ENCODE measurements around the gene B4GALNT1. TPM values are rescaled to one million over a fixed set of nuclear protein-coding genes. Genes with fewer than 3 reads are reported as not detected.
"Not testable (repeated sequence)": the region's sequence is repeated elsewhere in the genome, so short reads cannot be mapped to it uniquely, and the experiment has no call there.

The B4GALNT1 gene
- total and polyA plus RNA-seq, 10 of the 15 experiments (the other 5 are each of a cell fraction or from before 2014, with no cell fraction given), result 0.01 to 0.38 (median 0.14) TPM; not detected in 3

GRCh38 chr12:57618966-57619433 lies 14.0 kb downstream of the B4GALNT1 start:
- Histone ChIP-seq H3K4me2 (ENCODE audit: control insufficient read depth, insufficient read depth) (no peak overlapping the region), H3K9ac (ENCODE audit: control insufficient read depth, insufficient read depth, low read length) (no peak overlapping the region), H3K36me3 (ENCODE audit: control insufficient read depth in 2 of 2, insufficient read depth in 2 of 2, low read length in 1 of 2) (no peaks in the 10 kb centered on the region), H3K27ac (ENCODE audit: control insufficient read depth, insufficient read depth) (no peak overlapping the region), H3K79me2 (ENCODE audit: control insufficient read depth, insufficient read depth, low read length) (no peaks in the 10 kb centered on the region), H3K9me3 (replicated peaks; ENCODE audit: control insufficient read depth, insufficient read depth, low read length) (no peaks in the 10 kb centered on the region), H3K27me3 (replicated peaks in 1 of 2; ENCODE audit: control insufficient read depth in 2 of 2, insufficient read depth in 2 of 2, low read length in 1 of 2) (peaks cover 24 to 25% of the 10 kb centered on the region in 2 experiments; a peak in 3 of 4 replicates), H4K20me1 (ENCODE audit: control insufficient read depth, insufficient read depth) (no peaks in the 10 kb centered on the region), H3K4me1 (ENCODE audit: control insufficient read depth, insufficient read depth, low read length) (peaks cover 12% of the 10 kb centered on the region), H3K4me3 (no peak overlapping the region), H2AFZ (ENCODE audit: control insufficient read depth, low read depth, low read length) (no peak overlapping the region)
- intact Hi-C loops (cut with micrococcal nuclease; ENCODE audit: unreplicated experiment) (no loop called here), in situ Hi-C loops (cut with MboI) (no loop called here)
- RAD21 ChIA-PET (ENCODE audit: unreplicated experiment), result interaction anchor here (2.9 kb wide), 1 partner anchor 36 kb away, joined by 28 read pairs; no protein-coding TSS in a partner anchor
- BruUV-seq (replicated peaks), result no TSS peak
- ATAC-seq (no peak), DNase-seq (ENCODE audit: low read depth, low spot score) (no peak), FAIRE-seq (no peak)
- CTCF ChIA-PET, result interaction anchor here (0.7 to 7.8 kb wide), 3 partner anchors 20 to 43 kb away, joined by 3 to 119 read pairs (median 7); no protein-coding TSS in a partner anchor
- TF ChIP-seq BHLHE40 (IDR thresholded peaks at IDR 0.05; ENCODE audit: borderline replicate concordance in 1 of 2, low read depth in 2 of 2, low read length in 1 of 2) (no peak), NRF1 (conservative IDR thresholded peaks at IDR 0.05; ENCODE audit: low read depth, low read length) (no peak), RAD51 (IDR thresholded peaks at IDR 0.05) (no peak), CHD1 (IDR thresholded peaks at IDR 0.05; ENCODE audit: low read depth, low read length) (no peak), SUPT20H (IDR thresholded peaks at IDR 0.05; ENCODE audit: borderline replicate concordance, control insufficient read depth, low read depth, low read length) (no peak), TAF1 (IDR thresholded peaks at IDR 0.05; ENCODE audit: borderline replicate concordance, low read depth, low read length) (no peak), SMARCA5 (IDR thresholded peaks at IDR 0.05) (no peak), KLF5 (IDR thresholded peaks at IDR 0.05; ENCODE audit: partially characterized antibody) (no peak), ASH2L (IDR thresholded peaks at IDR 0.05; ENCODE audit: borderline replicate concordance, low read depth) (no peak), RBBP5 (conservative IDR thresholded peaks at IDR 0.05) (no peak)
- TF ChIP-seq, protein P1, sequence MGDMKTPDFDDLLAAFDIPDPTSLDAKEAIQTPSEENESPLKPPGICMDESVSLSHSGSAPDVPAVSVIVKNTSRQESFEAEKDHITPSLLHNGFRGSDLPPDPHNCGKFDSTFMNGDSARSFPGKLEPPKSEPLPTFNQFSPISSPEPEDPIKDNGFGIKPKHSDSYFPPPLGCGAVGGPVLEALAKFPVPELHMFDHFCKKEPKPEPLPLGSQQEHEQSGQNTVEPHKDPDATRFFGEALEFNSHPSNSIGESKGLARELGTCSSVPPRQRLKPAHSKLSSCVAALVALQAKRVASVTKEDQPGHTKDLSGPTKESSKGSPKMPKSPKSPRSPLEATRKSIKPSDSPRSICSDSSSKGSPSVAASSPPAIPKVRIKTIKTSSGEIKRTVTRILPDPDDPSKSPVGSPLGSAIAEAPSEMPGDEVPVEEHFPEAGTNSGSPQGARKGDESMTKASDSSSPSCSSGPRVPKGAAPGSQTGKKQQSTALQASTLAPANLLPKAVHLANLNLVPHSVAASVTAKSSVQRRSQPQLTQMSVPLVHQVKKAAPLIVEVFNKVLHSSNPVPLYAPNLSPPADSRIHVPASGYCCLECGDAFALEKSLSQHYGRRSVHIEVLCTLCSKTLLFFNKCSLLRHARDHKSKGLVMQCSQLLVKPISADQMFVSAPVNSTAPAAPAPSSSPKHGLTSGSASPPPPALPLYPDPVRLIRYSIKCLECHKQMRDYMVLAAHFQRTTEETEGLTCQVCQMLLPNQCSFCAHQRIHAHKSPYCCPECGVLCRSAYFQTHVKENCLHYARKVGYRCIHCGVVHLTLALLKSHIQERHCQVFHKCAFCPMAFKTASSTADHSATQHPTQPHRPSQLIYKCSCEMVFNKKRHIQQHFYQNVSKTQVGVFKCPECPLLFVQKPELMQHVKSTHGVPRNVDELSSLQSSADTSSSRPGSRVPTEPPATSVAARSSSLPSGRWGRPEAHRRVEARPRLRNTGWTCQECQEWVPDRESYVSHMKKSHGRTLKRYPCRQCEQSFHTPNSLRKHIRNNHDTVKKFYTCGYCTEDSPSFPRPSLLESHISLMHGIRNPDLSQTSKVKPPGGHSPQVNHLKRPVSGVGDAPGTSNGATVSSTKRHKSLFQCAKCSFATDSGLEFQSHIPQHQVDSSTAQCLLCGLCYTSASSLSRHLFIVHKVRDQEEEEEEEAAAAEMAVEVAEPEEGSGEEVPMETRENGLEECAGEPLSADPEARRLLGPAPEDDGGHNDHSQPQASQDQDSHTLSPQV (IDR thresholded peaks at IDR 0.05), result no peak
- TF ChIP-seq, protein P2, sequence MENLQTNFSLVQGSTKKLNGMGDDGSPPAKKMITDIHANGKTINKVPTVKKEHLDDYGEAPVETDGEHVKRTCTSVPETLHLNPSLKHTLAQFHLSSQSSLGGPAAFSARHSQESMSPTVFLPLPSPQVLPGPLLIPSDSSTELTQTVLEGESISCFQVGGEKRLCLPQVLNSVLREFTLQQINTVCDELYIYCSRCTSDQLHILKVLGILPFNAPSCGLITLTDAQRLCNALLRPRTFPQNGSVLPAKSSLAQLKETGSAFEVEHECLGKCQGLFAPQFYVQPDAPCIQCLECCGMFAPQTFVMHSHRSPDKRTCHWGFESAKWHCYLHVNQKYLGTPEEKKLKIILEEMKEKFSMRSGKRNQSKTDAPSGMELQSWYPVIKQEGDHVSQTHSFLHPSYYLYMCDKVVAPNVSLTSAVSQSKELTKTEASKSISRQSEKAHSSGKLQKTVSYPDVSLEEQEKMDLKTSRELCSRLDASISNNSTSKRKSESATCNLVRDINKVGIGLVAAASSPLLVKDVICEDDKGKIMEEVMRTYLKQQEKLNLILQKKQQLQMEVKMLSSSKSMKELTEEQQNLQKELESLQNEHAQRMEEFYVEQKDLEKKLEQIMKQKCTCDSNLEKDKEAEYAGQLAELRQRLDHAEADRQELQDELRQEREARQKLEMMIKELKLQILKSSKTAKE (IDR thresholded peaks at IDR 0.05; ENCODE audit: low read depth, poor library complexity, severe bottlenecking), result no peak
- SMC1A ChIA-PET (ENCODE audit: uncharacterized antibody, unreplicated experiment), result no interaction called here
- WGBS (ENCODE audit: insufficient coverage, insufficient replicate concordance, low lambda C conversion rate, missing lambda C conversion rate), result 67% methylated on average over 16 of the region's 16 CpGs
- POLR2A ChIA-PET, result no interaction called here

DNA sequence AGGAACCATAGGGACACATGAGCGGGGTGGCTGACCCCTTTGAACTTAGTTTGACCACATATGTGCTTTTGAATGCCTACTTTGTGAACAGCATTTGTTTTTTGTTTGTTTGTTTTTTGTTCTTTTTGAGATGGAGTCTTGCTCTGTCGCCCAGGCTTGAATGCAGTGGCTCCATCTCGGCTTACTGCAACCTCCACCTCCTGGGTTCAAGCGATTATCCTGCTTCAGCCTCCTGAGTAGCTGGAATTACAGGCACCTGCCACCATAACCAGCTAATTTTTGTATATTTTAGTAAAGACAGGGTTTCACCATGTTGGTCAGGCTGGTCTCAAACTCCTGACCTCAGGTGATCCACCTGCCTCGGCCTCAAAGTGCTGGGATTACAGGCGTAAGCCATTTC lies 14.6 kb downstream of the B4GALNT1 start:
- H3K4me3 ChIP-seq; H3K79me2 ChIP-seq (ENCODE audit: control insufficient read depth, insufficient read depth, low read length); H2AFZ ChIP-seq (ENCODE audit: control insufficient read depth, low read depth, low read length); DNase-seq (ENCODE audit: low read depth, low spot score); H3K4me2 ChIP-seq (ENCODE audit: control insufficient read depth, insufficient read depth); FAIRE-seq; POLR2A ChIA-PET; H3K36me3 ChIP-seq (ENCODE audit: control insufficient read depth in 2 of 2, insufficient read depth in 2 of 2, low read length in 1 of 2); H3K27ac ChIP-seq (ENCODE audit: control insufficient read depth, insufficient read depth); SMC1A ChIA-PET (ENCODE audit: uncharacterized antibody, unreplicated experiment); intact Hi-C loops (cut with micrococcal nuclease; ENCODE audit: unreplicated experiment); ATAC-seq; in situ Hi-C loops (cut with MboI); RAD21 ChIA-PET (ENCODE audit: unreplicated experiment); H4K20me1 ChIP-seq (ENCODE audit: control insufficient read depth, insufficient read depth); H3K9me3 ChIP-seq (replicated peaks; ENCODE audit: control insufficient read depth, insufficient read depth, low read length); BruUV-seq (replicated peaks); H3K9ac ChIP-seq (ENCODE audit: control insufficient read depth, insufficient read depth, low read length): not testable (repeated sequence)
- Histone ChIP-seq H3K27me3 (replicated peaks in 1 of 2; ENCODE audit: control insufficient read depth in 2 of 2, insufficient read depth in 2 of 2, low read length in 1 of 2) (peaks cover 23 to 25% of the 10 kb centered on the region in 2 experiments; a peak in 3 of 4 replicates), H3K4me1 (ENCODE audit: control insufficient read depth, insufficient read depth, low read length) (peaks cover 16% of the 10 kb centered on the region)
- CTCF ChIA-PET, result interaction anchor here (0.7 to 7.8 kb wide), 2 partner anchors 35 to 144 kb away, joined by 3 to 119 read pairs; no protein-coding TSS in a partner anchor
- 70% methylated on average over 6 of the region's 6 CpGs for WGBS (ENCODE audit: insufficient coverage, insufficient replicate concordance, low lambda C conversion rate, missing lambda C conversion rate)
